ENCODE results near the gene CYP2D6. TPM values are rescaled to one million over a fixed set of nuclear protein-coding genes. Genes with fewer than 3 reads are reported as not detected.

CYP2D6 gene
- total RNA-seq, 2 experiments from 2014 or later = 7.4 to 7.5 TPM

GRCh38 chr22:42163515-42163914 is 32.9 kb upstream of the CYP2D6 start:
- ChIA-PET POLR2A (no interaction called here), CTCF (interaction anchor here (0.5 kb wide), 1 partner anchor 688 kb away, joined by 3 read pairs; no protein-coding TSS in a partner anchor)
- Histone ChIP-seq H3K27me3 (ENCODE audit: control insufficient read depth in 1 of 2, insufficient read depth in 2 of 2, low read length in 2 of 2) (no peaks in the 10 kb centered on the region), H3K4me3 (ENCODE audit: low read length) (no peak overlapping the region), H3K4me1 (ENCODE audit: insufficient read depth, low read length) (no peaks in the 10 kb centered on the region), H3K27ac (ENCODE audit: low read depth in 1 of 2, low read length in 2 of 2) (no peak overlapping the region), H3K36me3 (ENCODE audit: insufficient read depth, low read length) (peaks cover 61% of the 10 kb centered on the region), H3K9me3 (ENCODE audit: control insufficient read depth in 1 of 2, insufficient read depth in 1 of 2, low read length in 2 of 2) (no peaks in the 10 kb centered on the region)
- no peak for TF ChIP-seq CTCF (IDR thresholded peaks at IDR 0.05)
- no peak for DNase-seq
- Mint-ChIP-seq H3K27me3 (no peaks in the 10 kb centered on the region), H3K9me3 (no peaks in the 10 kb centered on the region), H3K36me3 (ENCODE audit: low read depth) (peaks cover 67% of the 10 kb centered on the region), H3K4me3 (no peak overlapping the region), H3K4me1 (ENCODE audit: low read depth) (no peaks in the 10 kb centered on the region), H3K27ac (no peak overlapping the region)
- ATAC-seq (ENCODE audit: poor library complexity) = no peak
- intact Hi-C loops (cut with DNase I, micrococcal nuclease) = no loop called here

GRCh38 chr22:42162728-42163489 is 32.3 kb upstream of the CYP2D6 start:
- ATAC-seq (ENCODE audit: poor library complexity) (no peak), DNase-seq (no peak)
- Histone ChIP-seq H3K27ac (ENCODE audit: low read depth in 1 of 2, low read length in 2 of 2) (no peak overlapping the region), H3K9me3 (ENCODE audit: control insufficient read depth in 1 of 2, insufficient read depth in 1 of 2, low read length in 2 of 2) (no peaks in the 10 kb centered on the region), H3K4me1 (ENCODE audit: insufficient read depth, low read length) (no peaks in the 10 kb centered on the region), H3K36me3 (ENCODE audit: insufficient read depth, low read length) (peaks cover 60% of the 10 kb centered on the region), H3K4me3 (ENCODE audit: low read length) (no peak overlapping the region), H3K27me3 (ENCODE audit: control insufficient read depth in 1 of 2, insufficient read depth in 2 of 2, low read length in 2 of 2) (no peaks in the 10 kb centered on the region)
- intact Hi-C loops (cut with DNase I, micrococcal nuclease) = no loop called here
- Mint-ChIP-seq H3K27me3 (no peaks in the 10 kb centered on the region), H3K4me1 (ENCODE audit: low read depth) (no peaks in the 10 kb centered on the region), H3K36me3 (ENCODE audit: low read depth) (peaks cover 61% of the 10 kb centered on the region), H3K4me3 (no peak overlapping the region), H3K27ac (no peak overlapping the region), H3K9me3 (no peaks in the 10 kb centered on the region)
- ChIA-PET CTCF (interaction anchor here (0.5 kb wide), 1 partner anchor 688 kb away, joined by 3 read pairs; no protein-coding TSS in a partner anchor), POLR2A (no interaction called here)
- TF ChIP-seq CTCF (IDR thresholded peaks at IDR 0.05) = no peak

GRCh38 chr22:42160830-42161696 is 30.5 kb upstream of the CYP2D6 start:
- Mint-ChIP-seq H3K36me3 (ENCODE audit: low read depth) (peaks cover 58% of the 10 kb centered on the region), H3K27ac (no peak overlapping the region), H3K27me3 (no peaks in the 10 kb centered on the region), H3K4me1 (ENCODE audit: low read depth) (no peaks in the 10 kb centered on the region), H3K4me3 (no peak overlapping the region), H3K9me3 (no peaks in the 10 kb centered on the region)
- Histone ChIP-seq H3K27ac (ENCODE audit: low read depth in 1 of 2, low read length in 2 of 2) (no peak overlapping the region), H3K27me3 (ENCODE audit: control insufficient read depth in 1 of 2, insufficient read depth in 2 of 2, low read length in 2 of 2) (no peaks in the 10 kb centered on the region), H3K4me1 (ENCODE audit: insufficient read depth, low read length) (no peaks in the 10 kb centered on the region), H3K36me3 (ENCODE audit: insufficient read depth, low read length) (peaks cover 46% of the 10 kb centered on the region), H3K9me3 (ENCODE audit: control insufficient read depth in 1 of 2, insufficient read depth in 1 of 2, low read length in 2 of 2) (no peaks in the 10 kb centered on the region), H3K4me3 (ENCODE audit: low read length) (no peak overlapping the region)
- intact Hi-C loops (cut with DNase I, micrococcal nuclease) = no loop called here
- POLR2A ChIA-PET = no interaction called here
- DNase-seq = no peak
- CTCF ChIA-PET = interaction anchor here (0.7 to 1.4 kb wide), 2 partner anchors 56 to 283 kb away, joined by 3 to 4 read pairs; no protein-coding TSS in a partner anchor
- no peak for TF ChIP-seq CTCF (IDR thresholded peaks at IDR 0.05)
- ATAC-seq (ENCODE audit: poor library complexity) = no peak

Measured in CD4-positive, alpha-beta T cell (primary cell).